GM12878 (cell line): Measurements from ENCODE around the gene BIN1. TPM values are rescaled to one million over a fixed set of nuclear protein-coding genes. Genes with fewer than 3 reads are reported as not detected.
A peak's percentile ranks its signal among the peaks of the same experiment; 100 is the strongest.

ENCODE experiments used
- ATAC-seq: fragments of 200-7000 bp; cut with Tn5 transposase; 3 replicates; pipeline ENCODE4 v1.9.1; 2020; ENCODE audit warnings: mild to moderate bottlenecking, moderate library complexity
- BruUV-seq: library from RNA; stranded (reverse); fragments of 400-500 nt; replicated peaks from 2 replicates; lab custom pipeline; 2021; lab: Mats Ljungman, UMichigan
- CTCF ChIA-PET: fragments of 300-600 bp; sonication (Branson Sonifier 250); formaldehyde crosslinking; extraction: SDS; loops from one replicate; lab custom pipeline; 2021; ENCODE audit warnings: inconsistent platforms; lab: Yijun Ruan, JAX
- POLR2A ChIA-PET: fragments of 350-600 bp; formaldehyde crosslinking; extraction: SDS; loops from one replicate; lab custom pipeline; 2021; ENCODE audit warnings: inconsistent platforms; lab: Charles Lee
- RAD21 ChIA-PET: fragments of 300-600 bp; sonication (Branson Sonifier 250); formaldehyde crosslinking; loops from one replicate; lab custom pipeline; 2023; ENCODE audit warnings: antibody characterized with exemption; ENCODE audit not compliant: unreplicated experiment; lab: Charles Lee
- SMC1A ChIA-PET: fragments of 300-600 bp; sonication (Branson Sonifier 250); formaldehyde crosslinking; loops from one replicate; lab custom pipeline; 2023; ENCODE audit not compliant: unreplicated experiment, uncharacterized antibody; lab: Charles Lee
- DNase-seq: peaks from one replicate; pipeline ENCODE4 v3.0.0-alpha.2; 2011; ENCODE audit warnings: low read depth, low spot score
- FAIRE-seq: peaks from 3 replicates; lab custom pipeline; 2011; peaks lifted over from hg19 to GRCh38; lab: Jason Lieb, UNC
- H2AFZ ChIP-seq: 2 replicates; pipeline ENCODE4 v1.6.0; 2011; ENCODE audit warnings: low read depth, low read length, control low read depth; ENCODE audit not compliant: control insufficient read depth
- H3K27ac ChIP-seq: 2 replicates; pipeline ENCODE4 v1.5.1; 2011; ENCODE audit warnings: control low read depth; ENCODE audit not compliant: control insufficient read depth, insufficient read depth
- H3K27me3 ChIP-seq, 2 experiments: replicated peaks in 1 of 2; 2 replicates each; pipeline versions ENCODE4 v1.6.0 to v1.6.1; 2011; ENCODE audit warnings: low read length in 1 of 2; ENCODE audit not compliant: control insufficient read depth in 2 of 2, insufficient read depth in 2 of 2
- H3K36me3 ChIP-seq, 2 experiments: 2 replicates each; pipeline ENCODE4 v1.5.1; 2011; ENCODE audit warnings: low read length in 1 of 2; ENCODE audit not compliant: control insufficient read depth in 2 of 2, insufficient read depth in 2 of 2
- H3K4me1 ChIP-seq: 2 replicates; pipeline ENCODE4 v1.6.1; 2011; ENCODE audit warnings: mild to moderate bottlenecking, low read length, moderate library complexity, mixed read lengths; ENCODE audit not compliant: control insufficient read depth, insufficient read depth
- H3K4me2 ChIP-seq: 2 replicates; pipeline ENCODE4 v1.6.0; 2011; ENCODE audit warnings: control low read depth; ENCODE audit not compliant: control insufficient read depth, insufficient read depth
- H3K4me3 ChIP-seq: fragments of 200-600 bp; sonication (generic); 2 replicates; pipeline ENCODE4 v1.5.1; 2016
- H3K79me2 ChIP-seq: 2 replicates; pipeline ENCODE4 v1.6.0; 2011; ENCODE audit warnings: low read length; ENCODE audit not compliant: control insufficient read depth, insufficient read depth
- H3K9ac ChIP-seq: 2 replicates; pipeline ENCODE4 v1.8.0; 2011; ENCODE audit warnings: low read length, control low read depth, mixed read lengths; ENCODE audit not compliant: control insufficient read depth, insufficient read depth
- H3K9me3 ChIP-seq: replicated peaks from 3 replicates; pipeline ENCODE4 v1.5.1; 2011; ENCODE audit warnings: mild to moderate bottlenecking, low read length; ENCODE audit not compliant: control insufficient read depth, insufficient read depth
- H4K20me1 ChIP-seq: 2 replicates; pipeline ENCODE4 v1.6.0; 2011; ENCODE audit not compliant: control insufficient read depth, insufficient read depth
- IKZF2 ChIP-seq, 2 experiments: fragments of 450-650 bp; IDR thresholded peaks; 2 replicates each; pipeline ENCODE4 v1.6.1; 2017; ENCODE audit warnings: mild to moderate bottlenecking in 2 of 2, moderate library complexity in 2 of 2
- IRF3 ChIP-seq: fragments of 450-650 bp; IDR thresholded peaks from 2 replicates; pipeline ENCODE4 v1.6.1; 2014; ENCODE audit warnings: mild to moderate bottlenecking
- RUNX3 ChIP-seq: IDR thresholded peaks from 2 replicates; pipeline ENCODE4 v1.6.1; 2012; ENCODE audit warnings: low read length, inconsistent platforms
- SREBF2 ChIP-seq: IDR thresholded peaks from 2 replicates; pipeline ENCODE4 v1.6.1; 2012; ENCODE audit warnings: mild to moderate bottlenecking, low read length
- WGBS: methylation state at CpG from one replicate; pipeline ENCODE4 v1.1.6; 2016; ENCODE audit warnings: low lambda C conversion rate; ENCODE audit not compliant: insufficient replicate concordance, insufficient coverage; ENCODE audit errors: missing lambda C conversion rate; 5-methylcytosine and 5-hydroxymethylcytosine counted together
- in situ Hi-C: fragments of 300-500 bp; cut with MboI; formaldehyde crosslinking; loops from 9 replicates; pipeline ENCODE4 v1.14.3; 2018; ENCODE audit warnings: mixed read lengths
- intact Hi-C: fragments of 100-400 bp; cut with micrococcal nuclease; formaldehyde crosslinking; loops from one replicate; pipeline ENCODE4 v1.14.2; 2022; ENCODE audit not compliant: unreplicated experiment
- polyA plus RNA-seq, 11 experiments: library from polyadenylated mRNA; depleted of rRNA in 4 of 11; unstranded in 6 of 11; stranded (reverse) in 5 of 11; fragments of >200 nt; fragmentation: Nextera tagmentation in 4 of 11; fragmentation: Illumina TruSeq in 1 of 11; extraction: Ambion mirVana in 4 of 11; extraction: Trizol in 1 of 11; gene quantifications; 1 replicate in 1 of 11; 2 replicates in 10 of 11; pipeline versions ENCODE4 v1.2.1 to v1.2.3, GENCODE V29; 2011 to 2016; ENCODE audit warnings: inconsistent platforms in 2 of 11, missing spikeins in 2 of 11, low read depth in 1 of 11
- total RNA-seq, 4 experiments: library from RNA; depleted of rRNA in 3 of 4; stranded (reverse); fragments of >200 nt in 3 of 4; fragmentation: Illumina TruSeq in 1 of 4; extraction: Trizol in 1 of 4; gene quantifications; 2 replicates each; pipeline versions ENCODE4 v1.2.1 to v1.2.3, GENCODE V29; 2013 to 2021

Gene BIN1
- total and polyA plus RNA-seq, 10 of the 15 experiments (the other 5 are each of a cell fraction or from before 2014, with no cell fraction given), result 0.32 to 21.3 (median 11.2) TPM

DNA sequence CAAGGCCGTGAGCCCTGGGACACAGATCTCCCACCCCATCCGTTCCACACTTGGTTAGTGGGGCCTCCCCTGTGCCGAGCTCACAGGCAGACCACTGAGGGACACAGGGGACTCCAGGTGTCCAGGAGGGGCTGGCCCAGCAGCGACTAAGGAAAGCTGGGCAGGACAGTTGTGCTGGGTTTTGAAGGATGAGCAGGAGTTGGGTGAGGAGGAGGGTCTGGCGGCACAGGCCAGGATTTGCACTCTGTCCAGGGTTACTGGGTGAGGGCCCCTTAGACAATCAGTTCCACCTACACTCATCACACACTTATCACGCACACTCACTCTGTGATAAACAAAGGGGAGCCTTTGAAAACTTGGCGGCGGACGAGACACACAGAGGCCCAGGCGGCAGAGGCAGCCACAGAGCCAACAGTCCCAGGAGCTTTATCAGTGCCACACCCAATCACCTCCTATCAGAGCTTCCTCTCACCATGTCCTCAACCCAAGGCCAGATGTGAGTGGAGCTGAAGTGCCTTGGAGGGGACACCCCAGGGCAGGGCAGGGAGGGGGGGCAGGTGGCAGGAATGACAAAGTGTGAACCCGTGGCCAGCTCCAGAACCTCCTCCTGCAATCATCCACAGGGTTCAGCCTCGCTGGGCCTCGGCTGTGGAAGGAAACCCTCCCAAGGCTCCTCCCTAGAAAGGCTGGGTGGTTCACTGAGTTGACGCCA lies 26.6 kb downstream of the BIN1 start:
- H3K4me3 ChIP-seq, result peak overlapping the region; percentile 60; the same call in 1 of the 2 replicates
- CTCF ChIA-PET, result interaction anchor here (1.3 to 3.1 kb wide), 4 partner anchors 9 to 399 kb away, joined by 4 to 20 read pairs (median 4); no protein-coding TSS in a partner anchor
- in situ Hi-C loops (no loop called here), intact Hi-C loops (loop anchor here (10.0 kb wide), 1 partner anchor 214 kb away; the partner anchor contains the start of gene ERCC3)
- H3K4me1 ChIP-seq, result peaks cover 30% of the 10 kb centered on the region
- TSS peak; percentile 57 for BruUV-seq
- TF ChIP-seq RUNX3 (no peak), SREBF2 (no peak), IRF3 (no peak), IKZF2 (IDR thresholded peaks at IDR 0.05) (0 out of 4 replicates have a peak, but pooled peaks have one; percentile 20 to 27)
- ATAC-seq (peak; percentile 40), DNase-seq (no peak), FAIRE-seq (no peak)
- H3K9ac ChIP-seq, result peak overlapping the region; percentile 85
- peak overlapping the region; percentile 75; the same call in 1 of the 2 replicates for H3K27ac ChIP-seq
- no peaks in the 10 kb centered on the region for H3K27me3 ChIP-seq
- no peaks in the 10 kb centered on the region for H3K9me3 ChIP-seq
- H3K4me2 ChIP-seq, result peak overlapping the region; percentile 95
- no peaks in the 10 kb centered on the region for H3K79me2 ChIP-seq
- RAD21 ChIA-PET, result interaction anchor here (0.7 to 2.6 kb wide), 7 partner anchors 9 to 665 kb away, joined by 3 to 22 read pairs (median 4); no protein-coding TSS in a partner anchor
- 75% methylated on average over 14 of the region's 14 CpGs for WGBS
- no peaks in the 10 kb centered on the region for H3K36me3 ChIP-seq
- POLR2A ChIA-PET, result interaction anchor here (0.5 to 0.8 kb wide), 3 partner anchors 9 to 307 kb away, joined by 3 to 4 read pairs (median 3); no protein-coding TSS in a partner anchor
- SMC1A ChIA-PET, result interaction anchor here (1.3 to 1.5 kb wide), 2 partner anchors 9 to 13 kb away, joined by 5 to 7 read pairs; no protein-coding TSS in a partner anchor
- no peaks in the 10 kb centered on the region for H4K20me1 ChIP-seq
- H2AFZ ChIP-seq, result peak overlapping the region; percentile 61; the same call in 1 of the 2 replicates
